Measurements from ENCODE around the gene TMEM229A.

- no peak for TF ChIP-seq CTCF (IDR thresholded peaks at IDR 0.05)
- no peak for TF ChIP-seq POLR2A (IDR thresholded peaks at IDR 0.05)
These were observed 37.1 kb downstream of the TMEM229A start for GRCh38 chr7:123995617-123996326.

Data from heart left ventricle (tissue), 13 donors.